Stimulated activated CD4-positive, alpha-beta T cell treated with anti-CD3 and anti-CD28 coated beads, Interleukin-1b, Interleukin-23, amount 100 ng/mL, for 48 hours (primary cell): ENCODE measurements around the gene LEMD2.

Experiments used
- DNase-seq: peaks from one replicate; pipeline ENCODE4 v3.0.0-alpha.2; 2020

LEMD2 gene

GRCh38 chr6:33818293-33818692, 29.4 kb upstream of the LEMD2 start:
- DNase-seq = no peak

DNA sequence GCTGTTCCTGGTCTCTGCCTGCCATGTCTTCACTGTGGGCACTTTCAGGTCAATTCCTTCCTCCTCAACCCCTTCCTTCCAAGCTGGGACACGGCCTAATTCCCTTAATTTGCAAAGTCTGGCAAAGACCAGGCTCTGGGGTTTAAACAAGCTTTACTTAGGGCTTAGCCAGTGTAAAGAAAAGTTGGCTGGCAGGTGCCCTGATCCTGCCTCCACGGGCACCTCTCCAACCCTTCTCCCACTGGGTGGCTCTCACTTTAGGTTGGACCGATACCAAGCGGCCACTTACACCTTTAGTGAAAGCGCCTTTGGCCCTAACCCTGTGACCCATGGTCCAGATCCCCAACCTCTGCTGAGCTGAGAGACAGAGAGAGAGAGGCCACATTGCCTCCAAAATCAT, 28.6 kb upstream of the LEMD2 start:
- DNase-seq = no peak

DNA sequence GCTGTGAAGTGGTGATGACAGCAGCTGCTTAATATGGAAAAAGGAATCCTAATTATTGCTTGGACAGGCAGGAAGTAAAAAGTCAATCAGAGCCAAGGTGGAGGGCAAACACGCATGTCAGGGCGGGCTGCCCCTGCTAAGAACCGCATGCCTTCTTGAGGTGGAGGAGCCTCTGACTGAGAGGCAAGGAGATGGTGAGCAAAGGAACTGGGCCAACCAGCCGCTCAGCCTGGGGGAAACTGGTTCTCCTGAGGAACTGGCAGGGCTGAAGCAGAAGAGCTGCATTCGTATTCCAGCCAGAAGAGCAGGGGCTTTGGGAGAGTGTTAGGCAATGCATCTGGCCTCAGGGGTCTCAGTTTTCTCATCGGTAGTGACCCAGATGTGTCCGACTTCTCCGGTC, 28.0 kb upstream of the LEMD2 start:
- no peak for DNase-seq

DNA sequence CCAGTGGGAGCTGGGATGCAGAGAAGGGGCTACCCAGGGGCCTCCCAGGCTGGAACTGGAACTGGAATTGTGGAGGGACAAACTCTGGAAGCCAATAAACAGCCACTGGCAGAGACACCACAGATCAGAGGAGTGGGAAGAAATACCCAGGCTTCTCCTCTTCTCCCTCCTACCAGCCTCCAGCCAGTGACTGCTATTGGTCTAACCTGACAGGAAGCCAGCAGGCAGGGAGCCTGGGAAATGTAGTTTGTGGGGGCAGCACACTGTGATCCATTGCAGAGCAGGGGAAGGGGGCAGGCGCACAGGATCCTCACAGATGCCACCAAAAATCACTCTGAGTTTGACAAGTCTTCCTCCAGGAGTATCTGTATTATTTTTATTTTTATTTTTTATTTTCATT, 26.9 kb upstream of the LEMD2 start:
- no peak for DNase-seq

DNA sequence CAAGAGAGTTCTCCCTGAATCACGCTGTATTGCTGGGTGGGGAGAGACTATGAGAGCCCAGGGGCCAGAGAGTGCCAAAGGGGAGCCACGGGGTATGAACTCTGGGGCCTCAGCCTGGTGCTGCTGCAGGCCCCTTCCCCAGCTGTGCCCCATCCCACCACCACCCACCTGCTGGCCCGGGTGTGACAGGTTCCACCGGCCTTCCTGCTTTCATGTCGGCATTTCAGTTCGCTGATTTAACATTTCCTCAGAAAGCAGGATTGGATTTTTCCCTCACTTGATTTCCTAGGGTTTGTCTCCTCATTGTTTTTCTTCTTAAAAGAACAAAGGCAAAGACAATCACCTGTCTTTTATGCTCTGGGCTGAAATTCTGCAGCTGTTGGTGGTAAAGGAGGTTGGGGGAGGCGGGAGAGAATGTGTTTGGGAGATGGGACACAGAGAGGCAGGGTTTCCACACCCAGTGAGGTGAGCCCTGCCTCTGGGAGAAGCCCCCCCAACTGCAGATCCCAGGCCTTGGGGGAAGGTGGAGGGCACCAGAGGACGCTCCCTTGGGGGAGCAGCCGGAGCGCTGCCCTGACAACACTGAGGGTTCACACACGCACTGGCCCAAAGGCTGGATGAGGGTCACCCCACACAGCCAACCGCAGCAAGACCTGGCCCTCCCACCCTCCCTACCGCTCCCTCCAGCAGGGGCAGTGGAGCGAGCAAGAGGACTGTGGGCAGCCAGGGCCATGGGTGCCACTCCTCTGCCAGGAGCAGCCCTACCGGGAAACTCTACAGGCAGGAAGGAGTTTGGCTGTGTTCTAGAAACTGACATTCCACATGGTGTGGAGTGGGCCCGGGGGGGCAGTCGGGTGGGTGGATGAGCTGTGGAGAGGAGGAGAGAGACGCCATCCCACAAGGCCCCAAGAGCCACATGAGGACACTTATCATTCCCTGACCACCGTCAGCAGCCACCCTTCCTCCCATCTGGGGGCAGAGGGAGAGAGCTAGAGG, 25.4 kb upstream of the LEMD2 start:
- no peak for DNase-seq

DNA sequence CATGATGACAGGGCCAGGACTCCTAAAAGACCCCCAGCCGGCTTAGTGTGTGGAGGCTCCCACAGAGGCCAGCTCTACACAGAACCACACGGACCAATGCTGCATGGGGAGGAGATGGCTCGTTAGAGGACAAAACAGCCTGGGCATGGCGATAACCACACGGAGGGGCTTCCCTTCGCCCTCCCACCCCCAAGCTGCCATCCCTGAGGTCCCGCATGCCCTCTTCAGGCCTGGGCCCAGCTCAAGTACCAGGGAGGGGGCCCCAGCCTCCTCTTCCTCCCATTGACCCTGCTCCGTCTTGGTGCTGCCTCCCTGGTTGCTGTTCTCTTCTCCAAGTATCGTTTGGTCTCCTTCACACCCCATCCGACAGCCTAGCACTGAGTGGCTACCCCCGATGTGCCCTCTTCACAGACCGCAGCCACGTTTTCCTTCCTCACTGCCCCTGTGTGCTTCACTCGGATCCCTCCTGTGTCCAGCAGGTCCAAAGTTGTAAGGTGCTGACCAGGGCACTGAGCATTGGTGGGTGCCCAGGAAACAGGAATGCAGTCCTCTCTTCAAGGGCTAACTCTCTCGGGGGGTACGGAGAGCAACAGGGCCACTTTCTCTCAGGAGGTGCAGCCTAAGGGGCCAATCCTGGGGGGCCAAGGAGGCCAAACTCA, 24.4 kb upstream of the LEMD2 start:
- DNase-seq = no peak

GRCh38 chr6:33812669-33813068, 23.7 kb upstream of the LEMD2 start:
- DNase-seq = peak; percentile 30

DNA sequence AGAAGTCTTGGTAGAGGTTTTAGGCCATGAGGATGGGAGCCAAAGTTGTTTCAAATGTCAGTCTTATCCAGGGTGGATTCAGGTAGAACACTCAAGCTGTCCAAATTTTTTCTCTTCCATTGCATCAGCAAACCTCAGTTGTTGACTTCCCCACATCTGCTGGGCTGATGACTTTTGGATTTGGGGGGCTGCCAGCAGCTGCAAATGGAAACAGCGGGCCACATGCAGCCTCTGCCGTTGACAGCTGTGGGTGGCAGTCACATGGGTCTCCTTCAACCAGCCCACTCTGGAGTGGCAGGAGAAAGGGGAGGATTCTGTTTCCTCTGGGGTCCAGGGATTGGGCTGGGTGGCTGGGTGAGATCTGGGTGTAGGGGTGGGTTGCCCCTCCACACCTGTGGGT, 20.7 kb upstream of the LEMD2 start:
- no peak for DNase-seq

DNA sequence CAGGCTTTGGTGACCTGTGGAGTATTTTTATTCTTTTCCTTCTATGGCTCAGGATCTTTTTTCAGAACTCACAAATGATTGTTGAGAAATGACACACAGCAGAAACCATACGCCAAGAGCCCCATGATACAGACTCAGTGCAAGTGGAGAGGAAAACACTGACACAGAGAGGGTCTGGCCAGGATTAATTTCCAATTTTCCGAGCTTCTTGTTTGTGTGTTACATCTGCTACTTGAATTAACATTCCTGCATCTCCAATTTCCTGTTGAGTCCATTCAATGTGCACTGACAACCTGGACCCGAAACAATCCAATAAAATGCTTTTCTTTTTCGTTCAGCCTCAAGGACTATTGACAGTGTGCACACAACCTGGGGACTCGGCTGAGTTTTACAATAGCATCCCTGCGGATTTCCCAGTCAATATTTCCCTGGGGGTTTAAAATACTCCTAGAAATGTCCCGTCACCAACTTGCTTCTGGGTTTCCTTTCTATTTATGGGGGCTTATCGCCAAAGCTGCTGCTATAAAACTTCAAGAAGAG, 19.8 kb upstream of the LEMD2 start:
- no peak for DNase-seq

DNA sequence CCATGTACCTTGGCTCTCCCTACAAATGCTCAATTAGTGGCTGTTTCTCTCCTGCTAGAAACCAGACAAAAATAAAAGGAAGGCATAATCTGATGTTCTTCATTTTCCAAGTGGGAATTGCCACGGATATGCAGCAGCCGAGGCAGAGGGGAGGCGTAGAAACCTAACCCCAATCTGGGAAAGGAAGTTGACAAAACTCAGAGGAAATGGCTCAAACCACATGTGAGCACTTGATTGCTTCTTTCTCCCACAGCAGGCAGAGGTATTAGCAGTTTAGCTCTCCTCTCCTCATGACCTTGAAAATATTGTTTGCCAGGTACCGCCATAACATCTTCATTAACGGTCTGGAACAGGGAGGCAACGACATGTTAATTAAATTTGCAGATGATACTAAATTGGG, 18.7 kb upstream of the LEMD2 start:
- DNase-seq = no peak

- DNase-seq = no peak
Measured at GRCh38 chr6:33806841-33807240, 17.9 kb upstream of the LEMD2 start.

GRCh38 chr6:33803571-33804053, 14.7 kb upstream of the LEMD2 start, which contains the start of gene MLN:
Gene MLN, minus strand, starts transcription at chr6:33804003. Its CDS starts 2,840 bp downstream, at chr6:33801163.
- no peak for DNase-seq

DNA sequence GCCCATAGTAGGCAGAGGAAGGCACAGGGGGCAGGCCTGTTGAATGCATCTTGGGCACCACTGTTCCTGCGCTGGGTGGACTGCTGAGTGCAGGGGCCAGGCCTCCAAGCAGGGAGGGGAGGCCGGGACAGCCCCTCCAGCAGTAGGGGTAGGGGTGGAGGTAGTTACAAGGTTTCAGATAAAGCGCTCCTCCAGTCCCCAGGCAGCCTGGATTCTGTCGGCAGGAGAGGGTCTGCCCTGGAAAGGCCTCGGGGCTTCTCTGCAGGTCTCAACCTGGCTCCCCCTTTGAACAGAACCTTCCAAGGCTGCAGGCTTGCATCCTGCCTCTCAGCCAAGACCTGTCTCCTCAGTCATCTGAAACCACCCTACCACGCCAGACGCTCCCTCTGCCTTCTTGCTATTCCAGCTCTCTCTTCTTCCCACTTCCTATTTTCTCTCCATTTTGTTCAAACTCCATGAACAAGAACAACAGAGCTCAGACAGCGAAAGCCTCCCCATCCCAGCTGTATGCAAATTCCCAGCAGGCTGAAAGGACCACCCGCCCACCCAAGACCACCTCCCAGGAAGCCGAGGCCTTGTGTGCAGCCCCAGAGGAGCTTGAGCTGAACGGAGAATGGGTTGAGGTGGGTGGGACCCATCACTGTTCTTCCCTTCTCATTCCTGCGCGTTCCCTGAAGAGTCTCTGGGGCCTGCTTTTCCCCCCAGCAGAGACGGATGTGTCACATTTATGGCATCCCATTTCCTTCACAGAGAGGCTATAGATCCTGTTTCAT, 13.4 kb upstream of the LEMD2 start:
- DNase-seq = no peak

DNA sequence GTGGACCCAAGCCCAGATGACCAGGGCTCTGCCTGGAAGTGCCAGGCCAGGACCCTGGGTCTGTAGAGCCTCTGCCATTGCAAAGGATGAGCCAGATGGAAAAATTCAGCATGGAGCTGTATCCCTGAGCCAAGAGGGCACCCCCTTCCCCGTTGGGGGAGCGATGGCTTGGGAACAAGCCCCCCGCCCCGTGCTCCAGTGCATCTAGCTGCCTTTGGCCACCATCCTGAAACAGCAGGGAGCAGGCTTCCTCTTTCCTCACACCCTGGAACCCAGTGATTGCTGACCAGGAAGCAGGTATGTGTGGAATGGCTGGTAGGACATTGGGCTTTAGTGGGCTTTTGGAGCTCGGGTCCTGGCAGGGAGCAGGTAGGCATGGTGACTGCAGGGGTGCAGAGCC, 12.7 kb upstream of the LEMD2 start:
- DNase-seq = no peak

DNA sequence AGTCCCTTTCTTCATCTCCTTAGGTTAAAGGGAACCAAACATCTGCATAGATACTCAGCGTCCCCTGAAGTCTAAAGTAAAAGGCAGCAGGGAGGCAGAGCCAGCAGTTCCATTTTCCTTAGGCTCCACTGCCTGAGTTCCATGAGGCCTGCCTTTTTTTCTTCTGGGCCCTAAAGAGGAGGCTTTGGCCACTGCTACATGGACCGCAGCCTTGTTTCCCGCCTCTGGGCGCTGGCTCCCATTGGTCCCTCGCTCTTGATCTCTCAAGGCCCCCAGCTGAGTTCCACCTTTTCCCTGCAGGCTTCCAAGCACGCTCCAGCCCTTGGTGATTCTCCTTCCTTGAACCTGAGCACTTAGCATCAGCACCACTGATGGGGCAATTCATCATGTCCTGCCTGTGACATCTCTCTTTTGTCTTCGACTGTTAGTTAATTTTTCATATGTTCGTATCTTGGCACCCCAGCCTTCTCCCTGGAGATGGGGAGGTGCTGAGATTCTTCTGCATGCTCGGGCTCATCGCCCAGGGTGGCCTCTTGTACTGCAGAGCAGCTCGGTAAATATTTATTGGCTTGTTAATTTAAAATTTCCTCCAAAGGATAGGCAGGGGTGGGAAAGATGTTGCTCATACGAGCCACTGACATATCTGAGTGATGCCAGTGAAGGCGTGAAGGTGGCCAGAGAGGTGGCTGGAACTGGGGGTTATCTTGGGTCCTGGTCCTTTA, 11.5 kb upstream of the LEMD2 start:
- no peak for DNase-seq

GRCh38 chr6:33799454-33800113, 10.7 kb upstream of the LEMD2 start:
- no peak for DNase-seq

- no peak for DNase-seq
Measured at GRCh38 chr6:33798343-33798848, 9.5 kb upstream of the LEMD2 start.

DNA sequence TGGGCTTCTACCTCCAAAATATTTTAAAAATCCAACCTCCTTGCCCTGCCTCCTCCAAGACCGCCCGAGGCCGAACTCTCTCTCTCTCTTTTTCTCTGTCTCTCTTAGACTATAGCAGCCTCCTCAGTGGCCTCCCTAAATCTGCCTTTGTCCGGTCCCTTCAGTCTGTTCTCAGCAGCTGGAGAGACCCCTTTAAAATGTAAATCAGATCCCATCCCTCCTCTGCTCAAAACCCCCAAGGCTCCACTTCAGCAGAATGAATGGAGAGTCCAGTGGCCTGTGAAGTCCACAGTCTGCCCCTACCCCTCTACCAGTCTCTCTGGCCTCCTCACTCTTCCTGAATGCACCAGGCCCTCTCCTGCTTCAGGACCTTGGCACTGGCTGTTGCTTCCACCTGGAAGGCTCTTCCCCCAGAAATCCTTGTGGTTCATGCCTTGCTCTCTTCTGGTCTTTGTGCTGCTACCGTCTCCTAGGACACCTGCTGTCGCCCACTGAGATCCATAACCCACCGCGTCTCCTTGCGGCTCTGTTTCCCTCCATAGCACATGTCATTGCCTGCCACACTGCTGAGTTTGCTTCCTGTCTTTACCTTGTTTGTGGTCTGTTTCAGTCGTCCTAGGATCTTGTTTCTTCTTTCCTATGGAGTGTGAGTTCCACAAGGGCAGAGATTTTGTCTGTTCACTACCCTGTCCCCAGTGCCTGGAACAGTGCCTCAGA, 8.9 kb upstream of the LEMD2 start:
- DNase-seq = no peak

- no peak for DNase-seq
Measured at GRCh38 chr6:33794910-33795623, 6.1 kb upstream of the LEMD2 start.

- no peak for DNase-seq
Measured at GRCh38 chr6:33792981-33793380, 4.1 kb upstream of the LEMD2 start.
